Cardiac fibroblast (primary cell): Measurements from ENCODE around the gene EPC2.

Experiments used
- DNase-seq, 2 donors: peaks; one replicate each; pipeline versions ENCODE4 v3.0.0 to v3.0.0-alpha.2; 2010; ENCODE audit warnings: low read depth in 2 of 2
- H3K4me3 ChIP-seq, 2 donors: replicated peaks in 1 of 2; 1 replicate in 1 of 2; 2 replicates in 1 of 2; pipeline ENCODE4 v1.5.1; 2011; ENCODE audit warnings: low read depth in 2 of 2, low read length in 2 of 2, mild to moderate bottlenecking in 2 of 2, moderate library complexity in 1 of 2
- TF ChIP-seq, protein P1 (sequence below): IDR thresholded peaks from one replicate; pipeline ENCODE4 v1.5.1; 2011; ENCODE audit warnings: low read depth, mild to moderate bottlenecking, low read length, inconsistent platforms

Gene EPC2

GRCh38 chr2:148737742-148738141, 93.2 kb downstream of the EPC2 start:
- H3K4me3 ChIP-seq, result no peak overlapping the region
- no peak for DNase-seq
- TF ChIP-seq, protein P1, sequence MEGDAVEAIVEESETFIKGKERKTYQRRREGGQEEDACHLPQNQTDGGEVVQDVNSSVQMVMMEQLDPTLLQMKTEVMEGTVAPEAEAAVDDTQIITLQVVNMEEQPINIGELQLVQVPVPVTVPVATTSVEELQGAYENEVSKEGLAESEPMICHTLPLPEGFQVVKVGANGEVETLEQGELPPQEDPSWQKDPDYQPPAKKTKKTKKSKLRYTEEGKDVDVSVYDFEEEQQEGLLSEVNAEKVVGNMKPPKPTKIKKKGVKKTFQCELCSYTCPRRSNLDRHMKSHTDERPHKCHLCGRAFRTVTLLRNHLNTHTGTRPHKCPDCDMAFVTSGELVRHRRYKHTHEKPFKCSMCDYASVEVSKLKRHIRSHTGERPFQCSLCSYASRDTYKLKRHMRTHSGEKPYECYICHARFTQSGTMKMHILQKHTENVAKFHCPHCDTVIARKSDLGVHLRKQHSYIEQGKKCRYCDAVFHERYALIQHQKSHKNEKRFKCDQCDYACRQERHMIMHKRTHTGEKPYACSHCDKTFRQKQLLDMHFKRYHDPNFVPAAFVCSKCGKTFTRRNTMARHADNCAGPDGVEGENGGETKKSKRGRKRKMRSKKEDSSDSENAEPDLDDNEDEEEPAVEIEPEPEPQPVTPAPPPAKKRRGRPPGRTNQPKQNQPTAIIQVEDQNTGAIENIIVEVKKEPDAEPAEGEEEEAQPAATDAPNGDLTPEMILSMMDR, result no peak

GRCh38 chr2:148739454-148740105, 95.0 kb downstream of the EPC2 start:
- no peak for DNase-seq
- TF ChIP-seq, protein P1, result no peak
- no peak overlapping the region for H3K4me3 ChIP-seq

GRCh38 chr2:148742373-148742772, 97.8 kb downstream of the EPC2 start:
- no peak for DNase-seq
- TF ChIP-seq, protein P1, result no peak
- H3K4me3 ChIP-seq, result no peak overlapping the region

GRCh38 chr2:148745151-148745851, 100.8 kb downstream of the EPC2 start:
- TF ChIP-seq, protein P1, result no peak
- peak in 1 of 2 donors; percentile 10 for DNase-seq

GRCh38 chr2:148746973-148747372, 102.4 kb downstream of the EPC2 start:
- no peak for DNase-seq
- TF ChIP-seq, protein P1, result no peak
- no peak overlapping the region for H3K4me3 ChIP-seq

More at GRCh38 chr2:148745151-148745851, 100.8 kb downstream of the EPC2 start:
- no peak overlapping the region for H3K4me3 ChIP-seq

GRCh38 chr2:148751907-148752306, 107.4 kb downstream of the EPC2 start:
- DNase-seq, result no peak
- TF ChIP-seq, protein P1, result no peak
- no peak overlapping the region for H3K4me3 ChIP-seq

DNA sequence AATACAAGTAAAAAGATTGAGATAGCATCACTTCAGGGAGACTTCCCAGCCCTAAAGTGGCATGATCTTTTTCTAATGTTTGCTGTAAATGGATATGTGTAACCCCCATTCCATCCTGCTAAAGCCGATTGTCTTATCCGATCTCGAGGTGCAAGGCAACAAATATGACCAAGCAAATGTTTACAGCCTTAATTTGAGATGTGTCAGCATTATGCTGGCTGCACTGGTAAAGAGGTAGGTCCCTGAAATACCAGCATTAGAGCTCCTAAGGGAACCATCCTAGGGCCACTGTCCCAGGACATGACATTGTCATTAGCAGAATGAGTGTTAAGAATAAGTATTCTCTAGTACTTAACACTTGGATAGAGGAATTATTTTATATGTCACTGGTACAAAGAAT, 108.4 kb downstream of the EPC2 start:
- no peak overlapping the region for H3K4me3 ChIP-seq
- no peak for DNase-seq

More for the DNA sequence above, 108.4 kb downstream of the EPC2 start:
- TF ChIP-seq, protein P1, result no peak
